ENCODE measurements around the gene NOL9. TPM values are rescaled to one million over a fixed set of nuclear protein-coding genes. Genes with fewer than 3 reads are reported as not detected.

The NOL9 gene
- total and polyA plus RNA-seq, 2 of the 13 experiments (the other 11 are each of a cell fraction or from before 2014, with no cell fraction given) = 18.0 to 24.7 TPM

GRCh38 chr1:6490181-6491080 lies 63.9 kb downstream of the NOL9 start (continued):
- TF ChIP-seq ARID3A (IDR thresholded peaks at IDR 0.05; ENCODE audit: low read depth, low read length) (no peak), ZSCAN12 (CRISPR knock-in tag; IDR thresholded peaks at IDR 0.05) (no peak), POLR2A (IDR thresholded peaks at IDR 0.05; ENCODE audit: insufficient read depth in 1 of 2, low read depth in 2 of 2, low read length in 2 of 2) (peak in 1 of 2 experiments; percentile 24; a peak in 2 of 4 replicates), MLLT10 (CRISPR knock-in tag; IDR thresholded peaks at IDR 0.05) (no peak), HIC2 (CRISPR knock-in tag; IDR thresholded peaks at IDR 0.05; ENCODE audit: low read depth) (no peak; the same call in 1 of the 2 replicates), ZNF879 (CRISPR knock-in tag; IDR thresholded peaks at IDR 0.05) (no peak; the same call in 1 of the 2 replicates), HMG20B (CRISPR knock-in tag; conservative IDR thresholded peaks at IDR 0.05) (no peak), ZNF780A (CRISPR knock-in tag; IDR thresholded peaks at IDR 0.05) (no peak), YEATS4 (CRISPR knock-in tag; IDR thresholded peaks at IDR 0.05; ENCODE audit: borderline replicate concordance) (peak; percentile 37), ZNF576 (CRISPR knock-in tag; IDR thresholded peaks at IDR 0.05) (no peak), PRDM4 (CRISPR knock-in tag; IDR thresholded peaks at IDR 0.05; ENCODE audit: borderline replicate concordance) (no peak), ZNF761 (CRISPR knock-in tag; conservative IDR thresholded peaks at IDR 0.05) (peak; percentile 75; the same call in 1 of the 2 replicates), MIXL1 (CRISPR knock-in tag; IDR thresholded peaks at IDR 0.05) (no peak), KDM5B (CRISPR knock-in tag; IDR thresholded peaks at IDR 0.05; ENCODE audit: borderline replicate concordance) (peak; percentile 75; the same call in 1 of the 2 replicates), BCLAF1 (IDR thresholded peaks at IDR 0.05) (no peak), NR0B2 (CRISPR knock-in tag; IDR thresholded peaks at IDR 0.05) (no peak), REL (CRISPR knock-in tag; conservative IDR thresholded peaks at IDR 0.05) (no peak)
